ENCODE results near the gene OR2Y1.

DNA sequence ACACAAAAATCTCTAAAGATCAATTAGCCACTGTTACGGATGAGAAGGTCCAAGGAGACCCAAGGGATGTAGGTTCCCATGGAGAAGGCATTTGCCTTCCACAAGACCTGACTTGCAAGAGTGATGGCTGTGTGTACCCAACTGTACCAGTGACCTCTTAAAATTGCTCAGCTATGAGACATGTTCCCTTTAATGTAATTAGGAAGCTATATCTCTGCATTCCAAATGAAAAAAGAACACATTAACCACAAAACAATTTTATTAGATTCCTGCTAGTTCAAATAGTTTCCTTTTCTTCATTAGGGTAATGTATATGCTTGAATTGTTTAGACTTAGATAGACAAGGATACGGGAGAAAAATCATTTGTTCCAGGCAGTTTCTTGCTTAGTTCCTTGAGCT, 3.3 kb downstream of the OR2Y1 start:
- TF ChIP-seq POLR2A (IDR thresholded peaks at IDR 0.05): no peak
- TF ChIP-seq, protein P1, sequence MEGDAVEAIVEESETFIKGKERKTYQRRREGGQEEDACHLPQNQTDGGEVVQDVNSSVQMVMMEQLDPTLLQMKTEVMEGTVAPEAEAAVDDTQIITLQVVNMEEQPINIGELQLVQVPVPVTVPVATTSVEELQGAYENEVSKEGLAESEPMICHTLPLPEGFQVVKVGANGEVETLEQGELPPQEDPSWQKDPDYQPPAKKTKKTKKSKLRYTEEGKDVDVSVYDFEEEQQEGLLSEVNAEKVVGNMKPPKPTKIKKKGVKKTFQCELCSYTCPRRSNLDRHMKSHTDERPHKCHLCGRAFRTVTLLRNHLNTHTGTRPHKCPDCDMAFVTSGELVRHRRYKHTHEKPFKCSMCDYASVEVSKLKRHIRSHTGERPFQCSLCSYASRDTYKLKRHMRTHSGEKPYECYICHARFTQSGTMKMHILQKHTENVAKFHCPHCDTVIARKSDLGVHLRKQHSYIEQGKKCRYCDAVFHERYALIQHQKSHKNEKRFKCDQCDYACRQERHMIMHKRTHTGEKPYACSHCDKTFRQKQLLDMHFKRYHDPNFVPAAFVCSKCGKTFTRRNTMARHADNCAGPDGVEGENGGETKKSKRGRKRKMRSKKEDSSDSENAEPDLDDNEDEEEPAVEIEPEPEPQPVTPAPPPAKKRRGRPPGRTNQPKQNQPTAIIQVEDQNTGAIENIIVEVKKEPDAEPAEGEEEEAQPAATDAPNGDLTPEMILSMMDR (IDR thresholded peaks at IDR 0.05): no peak
